ENCODE data around the gene MCF2L2. TPM values are rescaled to one million over a fixed set of nuclear protein-coding genes. Genes with fewer than 3 reads are reported as not detected.
A peak's percentile ranks its signal among the peaks of the same experiment; 100 is the strongest.

MCF2L2 gene
- total and polyA plus RNA-seq, 9 of the 15 experiments (the other 6 are each of a cell fraction or from before 2014, with no cell fraction given) = 0.56 to 4.2 (median 3.0) TPM

DNA sequence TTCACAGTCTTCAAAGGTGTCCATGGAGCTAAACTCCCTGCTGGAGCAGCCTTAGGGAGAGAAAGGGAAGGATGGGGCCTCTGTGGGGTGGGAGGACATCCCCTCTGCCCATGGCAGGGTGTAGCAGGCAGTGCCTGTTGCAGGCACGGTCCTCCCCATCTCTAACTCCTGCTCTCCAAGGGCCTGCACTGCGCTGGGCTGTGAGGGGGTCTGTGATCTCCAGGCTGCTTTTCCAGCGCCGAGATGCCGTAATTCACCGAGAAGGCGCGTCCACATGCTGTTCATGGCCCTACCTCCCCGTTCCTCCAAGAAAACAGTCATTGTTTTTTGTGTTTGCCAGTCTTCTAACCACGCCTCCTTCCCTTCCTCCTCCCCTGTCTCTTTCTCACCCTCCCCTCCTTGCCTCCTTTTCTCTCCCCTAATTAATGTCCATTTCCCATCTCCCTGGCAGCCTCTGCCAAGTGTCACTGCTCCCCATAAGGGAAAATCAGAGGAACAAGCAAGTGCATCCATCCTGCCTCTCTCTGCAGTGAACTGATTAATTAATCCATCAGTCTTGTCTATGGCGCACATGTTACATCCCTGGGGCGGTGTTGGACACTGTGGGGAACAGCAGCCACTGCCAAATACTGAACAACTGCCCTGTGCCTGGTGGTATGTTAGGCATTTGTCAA, 248.2 kb downstream of the MCF2L2 start:
- no peaks in the 10 kb centered on the region for H3K79me2 ChIP-seq (ENCODE audit: control insufficient read depth, insufficient read depth, low read length)
- TF ChIP-seq ZNF263 (CRISPR knock-in tag; IDR thresholded peaks at IDR 0.05; ENCODE audit: borderline replicate concordance) = peak; percentile 72
- no peak for TF ChIP-seq THRA (IDR thresholded peaks at IDR 0.05)
- TF ChIP-seq CHD7 (IDR thresholded peaks at IDR 0.05; ENCODE audit: low read depth, low read length) = peak; percentile 94
- H3K27me3 ChIP-seq (ENCODE audit: control insufficient read depth in 2 of 2, insufficient read depth in 2 of 2, low read length in 2 of 2) = peaks cover 0 to 26% of the 10 kb centered on the region in 2 experiments; a peak in 3 of 5 replicates
- FAIRE-seq (peak; percentile 62), DNase-seq (ENCODE audit: extremely low read depth in 1 of 4, low spot score in 3 of 4) (no peak), ATAC-seq (peak; percentile 4; the same call in 1 of the 3 replicates)
- no TSS peak for BruUV-seq (replicated peaks)
- ChIA-PET POLR2A (interaction anchor here (0.6 kb wide), 1 partner anchor 35 kb away, joined by 3 read pairs; no protein-coding TSS in a partner anchor), CTCF (ENCODE audit: low intra/inter-chr PET ratio) (no interaction called here)
- H3K27ac ChIP-seq (ENCODE audit: extremely low read depth, low read depth, low read length) = no peak overlapping the region
- H4K20me1 ChIP-seq (replicated peaks; ENCODE audit: control insufficient read depth, insufficient read depth, low read length) = no peaks in the 10 kb centered on the region
- intact Hi-C loops (cut with micrococcal nuclease) = loop anchor here (5.0 kb wide), 2 partner anchors 302 to 587 kb away; no protein-coding TSS in a partner anchor
- H2AFZ ChIP-seq (ENCODE audit: low read depth, low read length) = peak overlapping the region; percentile 78; the same call in 1 of the 2 replicates
- H3K9ac ChIP-seq (ENCODE audit: insufficient read depth in 1 of 2, low read depth in 2 of 2, low read length in 2 of 2) = no peak overlapping the region
- no peaks in the 10 kb centered on the region for H3K9me1 ChIP-seq (ENCODE audit: control insufficient read depth, insufficient read depth, low read length)
- H3K9me3 ChIP-seq (replicated peaks; ENCODE audit: control insufficient read depth, insufficient read depth, low read depth, low read length) = no peaks in the 10 kb centered on the region
- peaks cover 0 to 25% of the 10 kb centered on the region in 2 experiments; a peak in 2 of 5 replicates for H3K4me1 ChIP-seq (replicated peaks in 1 of 2; ENCODE audit: control insufficient read depth in 2 of 2, insufficient read depth in 2 of 2, low read length in 2 of 2)
- H3K4me2 ChIP-seq (ENCODE audit: insufficient read depth, low read length) = 0 out of 2 replicates have a peak overlapping the region, but pooled peaks have one; percentile 15
- no peaks in the 10 kb centered on the region for H3K36me3 ChIP-seq (ENCODE audit: control insufficient read depth, insufficient read depth, low read length)
- no peak overlapping the region for H3K4me3 ChIP-seq
- WGBS (ENCODE audit: insufficient coverage, low coverage, missing lambda C conversion rate) = 12% methylated on average over 11 of the region's 12 CpGs
- in situ Hi-C loops (cut with MboI) = loop anchor here (5.0 kb wide), 1 partner anchor 207 kb away; no protein-coding TSS in a partner anchor
